Tibial nerve (tissue), 4 donors: Measurements from ENCODE around the gene CFAP299. TPM values are rescaled to one million over a fixed set of nuclear protein-coding genes. Genes with fewer than 3 reads are reported as not detected.

Experiments used
- DNase-seq, 2 donors: peaks; one replicate each; pipeline ENCODE4 v3.0.0-alpha.2; 2019; ENCODE audit warnings: low spot score in 2 of 2
- H3K27ac ChIP-seq, 4 donors: fragments of 200-600 bp; sonication (generic) in 3 of 4; one replicate each; pipeline ENCODE4 v1.5.1; 2017 to 2019; ENCODE audit warnings: mild to moderate bottlenecking in 1 of 4
- H3K27me3 ChIP-seq, 2 donors: fragments of 200-600 bp; sonication (generic) in 1 of 2; one replicate each; pipeline versions ENCODE4 v1.5.1 to v1.6.0; 2017 to 2019
- H3K36me3 ChIP-seq, 3 donors: fragments of 200-600 bp; sonication (generic); one replicate each; pipeline ENCODE4 v1.5.1; 2018 to 2019
- H3K4me1 ChIP-seq, 4 donors: fragments of 200-600 bp; sonication (generic) in 3 of 4; one replicate each; pipeline ENCODE4 v1.5.1; 2017 to 2019
- H3K4me3 ChIP-seq, 4 donors: fragments of 200-600 bp; sonication (generic) in 3 of 4; one replicate each; pipeline ENCODE4 v1.5.1; 2017 to 2019; ENCODE audit warnings: mild to moderate bottlenecking in 1 of 4, moderate library complexity in 1 of 4
- H3K9me3 ChIP-seq, 4 donors: fragments of 200-600 bp; sonication (generic) in 3 of 4; one replicate each; pipeline ENCODE4 v1.5.1; 2017 to 2019
- EP300 ChIP-seq, 2 donors: sonication (generic); formaldehyde crosslinking; IDR thresholded peaks; one replicate each; pipeline ENCODE4 v1.6.1; 2017; ENCODE audit warnings: antibody characterized with exemption in 2 of 2, mild to moderate bottlenecking in 1 of 2
- POLR2A ChIP-seq, 2 donors: fragments of 450-650 bp; IDR thresholded peaks; one replicate each; pipeline ENCODE4 v1.6.1; 2017; ENCODE audit warnings: antibody characterized with exemption in 2 of 2, mild to moderate bottlenecking in 2 of 2, moderate library complexity in 2 of 2
- WGBS, 2 donors: methylation state at CpG; one replicate each; pipeline ENCODE4 v1.1.5; 2018; 5-methylcytosine and 5-hydroxymethylcytosine counted together
- total RNA-seq, 4 donors: library from RNA; depleted of rRNA; stranded (reverse); fragments of >200 nt; gene quantifications; one replicate each; pipeline ENCODE4 v1.1.0, GENCODE V29; 2016
- TF ChIP-seq, protein P1 (sequence below), 5 experiments: fragments of 200-600 bp in 3 of 5; fragments of 450-650 bp in 2 of 5; sonication (generic) in 3 of 5; IDR thresholded peaks; one replicate each; pipeline ENCODE4 v1.5.1; 2016 to 2019; ENCODE audit warnings: antibody characterized with exemption in 5 of 5, mild to moderate bottlenecking in 3 of 5, moderate library complexity in 2 of 5

CFAP299 gene
- total RNA-seq, 4 donors from 2014 or later = under 0.01 to 0.87 (median 0.39) TPM; not detected in 1

DNA sequence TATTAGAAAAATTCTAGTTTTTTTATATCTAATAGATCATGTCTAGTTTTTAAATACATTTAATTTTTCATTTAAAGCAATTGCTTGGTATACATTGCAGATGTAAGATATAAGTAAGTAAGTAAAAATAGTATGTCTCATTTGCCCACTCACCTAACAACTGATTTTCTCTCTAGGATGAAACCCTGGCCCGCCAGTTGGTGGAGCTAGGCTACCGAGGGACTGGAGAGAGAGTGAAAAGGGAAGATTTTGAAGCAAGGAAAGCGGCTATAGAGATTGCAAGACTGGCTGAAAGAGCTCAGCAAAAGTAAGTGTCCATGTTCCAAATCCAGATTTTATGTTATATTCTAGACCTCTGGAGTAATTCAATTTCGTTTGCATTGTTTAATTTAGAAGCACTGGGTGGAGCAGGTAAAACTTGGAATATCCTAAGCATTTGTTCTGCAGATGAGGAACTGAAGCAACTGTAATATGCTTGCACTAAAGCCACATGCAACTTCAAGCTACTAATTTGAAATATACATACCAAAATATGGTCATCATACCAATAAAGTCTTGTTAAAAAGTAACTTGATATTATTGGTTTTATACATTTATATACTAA, 27.1 kb downstream of the CFAP299 start:
- Histone ChIP-seq H3K36me3 (no peaks in the 10 kb centered on the region), H3K4me1 (no peaks in the 10 kb centered on the region), H3K27me3 (no peaks in the 10 kb centered on the region), H3K4me3 (no peak overlapping the region), H3K27ac (no peak overlapping the region), H3K9me3 (no peaks in the 10 kb centered on the region)
- TF ChIP-seq, protein P1, sequence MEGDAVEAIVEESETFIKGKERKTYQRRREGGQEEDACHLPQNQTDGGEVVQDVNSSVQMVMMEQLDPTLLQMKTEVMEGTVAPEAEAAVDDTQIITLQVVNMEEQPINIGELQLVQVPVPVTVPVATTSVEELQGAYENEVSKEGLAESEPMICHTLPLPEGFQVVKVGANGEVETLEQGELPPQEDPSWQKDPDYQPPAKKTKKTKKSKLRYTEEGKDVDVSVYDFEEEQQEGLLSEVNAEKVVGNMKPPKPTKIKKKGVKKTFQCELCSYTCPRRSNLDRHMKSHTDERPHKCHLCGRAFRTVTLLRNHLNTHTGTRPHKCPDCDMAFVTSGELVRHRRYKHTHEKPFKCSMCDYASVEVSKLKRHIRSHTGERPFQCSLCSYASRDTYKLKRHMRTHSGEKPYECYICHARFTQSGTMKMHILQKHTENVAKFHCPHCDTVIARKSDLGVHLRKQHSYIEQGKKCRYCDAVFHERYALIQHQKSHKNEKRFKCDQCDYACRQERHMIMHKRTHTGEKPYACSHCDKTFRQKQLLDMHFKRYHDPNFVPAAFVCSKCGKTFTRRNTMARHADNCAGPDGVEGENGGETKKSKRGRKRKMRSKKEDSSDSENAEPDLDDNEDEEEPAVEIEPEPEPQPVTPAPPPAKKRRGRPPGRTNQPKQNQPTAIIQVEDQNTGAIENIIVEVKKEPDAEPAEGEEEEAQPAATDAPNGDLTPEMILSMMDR (IDR thresholded peaks at IDR 0.05) = peak in 4 of 5 experiments; percentile 17 to 34 (median 26)
- TF ChIP-seq POLR2A (IDR thresholded peaks at IDR 0.05) (no peak), EP300 (IDR thresholded peaks at IDR 0.05) (no peak)
- DNase-seq = no peak
- 12 to 15% methylated on average over 4 of the region's 4 CpGs for WGBS, 2 donors

DNA sequence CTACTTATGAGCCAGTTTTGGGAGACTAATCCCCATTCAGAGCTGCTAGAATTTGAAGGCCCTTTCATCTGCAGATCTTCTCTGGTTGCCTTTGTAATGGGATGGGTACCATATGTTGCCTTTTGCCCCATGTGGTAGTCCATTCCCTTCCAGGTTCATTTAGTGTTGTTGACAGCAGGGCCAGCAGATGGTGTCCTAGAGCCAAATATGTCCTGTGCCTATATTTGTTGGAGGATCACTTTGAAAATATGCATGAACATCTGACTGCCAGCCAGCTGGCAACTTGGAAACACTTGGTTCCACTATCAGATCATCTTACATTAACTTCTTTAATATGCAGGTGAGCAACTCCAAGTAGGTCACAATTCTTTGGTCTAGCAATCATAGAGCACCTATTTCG, 30.4 kb downstream of the CFAP299 start:
- H3K4me1 ChIP-seq = no peaks in the 10 kb centered on the region
- WGBS, 2 donors = 82 to 89% methylated on average over 1 of the region's 1 CpG
- H3K27ac ChIP-seq = no peak overlapping the region
- peak in 1 of 2 donors; percentile 43 for DNase-seq
- peaks cover 0 to 3% (median 0%) of the 10 kb centered on the region in 4 donors for H3K9me3 ChIP-seq
- TF ChIP-seq, protein P1 (IDR thresholded peaks at IDR 0.05) = peak; percentile 17 to 48 (median 28)
- TF ChIP-seq POLR2A (IDR thresholded peaks at IDR 0.05) = no peak
- no peaks in the 10 kb centered on the region for H3K36me3 ChIP-seq
- H3K27me3 ChIP-seq = no peaks in the 10 kb centered on the region
- H3K4me3 ChIP-seq = no peak overlapping the region

DNA sequence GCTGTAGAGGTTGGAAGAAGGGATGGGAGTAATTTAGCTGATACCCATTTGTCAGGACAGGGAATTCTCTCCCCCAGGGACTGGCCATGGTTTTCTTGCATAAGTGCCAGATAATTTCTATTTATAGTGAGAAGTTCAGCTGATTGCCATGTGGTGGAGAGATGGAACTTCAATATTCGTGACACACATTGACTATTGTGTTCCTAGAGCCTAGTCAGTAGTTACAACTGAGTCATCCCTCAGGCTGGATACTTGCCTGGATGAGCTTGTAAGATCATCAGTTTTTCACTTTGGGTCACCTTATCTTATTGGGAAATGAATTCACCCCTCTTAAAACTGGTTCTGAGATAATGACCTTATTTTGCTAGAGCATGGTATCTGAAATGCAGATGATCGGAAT, 32.2 kb downstream of the CFAP299 start:
- H3K4me1 ChIP-seq = no peaks in the 10 kb centered on the region
- no peak overlapping the region for H3K27ac ChIP-seq
- peaks cover 0 to 10% (median 0%) of the 10 kb centered on the region in 4 donors for H3K9me3 ChIP-seq
- H3K4me3 ChIP-seq = no peak overlapping the region
- H3K36me3 ChIP-seq = no peaks in the 10 kb centered on the region
- H3K27me3 ChIP-seq = no peaks in the 10 kb centered on the region
- TF ChIP-seq, protein P1 (IDR thresholded peaks at IDR 0.05) = no peak
- TF ChIP-seq EP300 (IDR thresholded peaks at IDR 0.05) (no peak), POLR2A (IDR thresholded peaks at IDR 0.05) (no peak)
- DNase-seq = no peak
- 76 to 92% methylated on average over 2 of the region's 2 CpGs for WGBS, 2 donors

DNA sequence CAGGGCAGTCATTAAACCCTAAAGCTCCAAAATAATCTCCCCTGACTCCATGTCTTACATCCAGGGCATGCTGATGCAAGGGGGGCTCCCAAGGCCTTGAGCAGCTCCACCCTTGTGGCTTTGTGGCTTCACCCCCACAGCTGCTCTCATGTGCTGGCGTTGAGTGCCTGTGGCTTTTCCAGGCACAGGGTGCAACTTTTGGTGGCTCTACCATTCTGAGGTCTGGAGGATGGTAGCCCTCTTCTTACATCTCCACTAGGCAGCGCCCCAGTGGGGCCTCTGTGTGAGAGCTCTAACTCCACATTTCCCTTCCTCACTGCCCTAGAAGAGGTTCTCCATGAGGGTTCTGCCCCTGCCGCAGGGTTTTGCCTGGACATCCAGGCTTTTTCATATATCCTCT, 35.1 kb downstream of the CFAP299 start:
- Histone ChIP-seq H3K27ac (no peak overlapping the region), H3K4me3 (no peak overlapping the region), H3K36me3 (no peaks in the 10 kb centered on the region), H3K27me3 (no peaks in the 10 kb centered on the region), H3K4me1 (no peaks in the 10 kb centered on the region), H3K9me3 (peaks cover 0 to 10% (median 0%) of the 10 kb centered on the region in 4 donors)
- TF ChIP-seq, protein P1 (IDR thresholded peaks at IDR 0.05) = no peak
- TF ChIP-seq POLR2A (IDR thresholded peaks at IDR 0.05) (no peak), EP300 (IDR thresholded peaks at IDR 0.05) (no peak)
- WGBS, 2 donors = 94% methylated on average over 3 of the region's 3 CpGs
- no peak for DNase-seq

DNA sequence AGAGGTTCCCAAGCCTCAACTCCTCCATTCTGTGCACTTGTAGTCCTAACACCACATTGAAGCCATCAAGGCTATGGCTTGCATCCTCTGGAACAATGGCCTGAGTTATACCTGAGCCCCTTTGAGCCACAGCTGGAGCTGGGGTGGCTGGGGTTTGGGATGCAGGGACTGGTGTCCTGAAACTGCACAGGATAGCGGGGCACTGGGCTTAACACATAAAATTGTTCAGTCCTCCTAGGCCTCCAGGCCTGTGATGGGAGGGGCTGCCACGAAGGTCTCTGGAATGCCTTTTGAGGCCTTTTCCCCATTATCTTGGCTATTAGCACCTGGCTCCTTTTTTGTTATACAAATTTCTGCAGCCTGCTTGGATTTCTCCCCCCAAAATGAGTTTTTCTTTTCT, 35.5 kb downstream of the CFAP299 start:
- H3K27me3 ChIP-seq = no peaks in the 10 kb centered on the region
- 83 to 88% methylated on average over 2 of the region's 2 CpGs for WGBS, 2 donors

More for the DNA sequence above, 35.5 kb downstream of the CFAP299 start:
- Histone ChIP-seq H3K4me3 (no peak overlapping the region), H3K4me1 (no peaks in the 10 kb centered on the region), H3K9me3 (peaks cover 0 to 10% (median 0%) of the 10 kb centered on the region in 4 donors), H3K27ac (no peak overlapping the region), H3K36me3 (no peaks in the 10 kb centered on the region)
- DNase-seq = no peak
- no peak for TF ChIP-seq POLR2A (IDR thresholded peaks at IDR 0.05)
- no peak for TF ChIP-seq EP300 (IDR thresholded peaks at IDR 0.05)
- TF ChIP-seq, protein P1 (IDR thresholded peaks at IDR 0.05) = no peak
